SK-N-SH (cell line): Measurements from ENCODE around the gene RPL39L. TPM values are rescaled to one million over a fixed set of nuclear protein-coding genes. Genes with fewer than 3 reads are reported as not detected.

ENCODE experiments used
- CTCF ChIA-PET: fragments of 300-600, 350-600 bp; formaldehyde crosslinking; extraction: SDS; loops from one replicate; lab custom pipeline; 2021; lab: Yijun Ruan, JAX
- POLR2A ChIA-PET: fragments of 350-600 bp; sonication (Branson Sonifier 250); formaldehyde crosslinking; extraction: SDS; loops from one replicate; lab custom pipeline; 2020; ENCODE audit warnings: antibody characterized with exemption, inconsistent platforms; lab: Yijun Ruan, JAX
- DNase-seq: peaks from one replicate; pipeline ENCODE4 v3.0.0; 2012
- H2AFZ ChIP-seq: fragments of 200-600 bp; sonication (generic); 2 replicates; pipeline ENCODE4 v1.8.1; 2016; ENCODE audit warnings: antibody characterized with exemption, mild to moderate bottlenecking, low read depth
- H3F3A ChIP-seq: fragments of 200-600 bp; sonication (generic); replicated peaks from 2 replicates; pipeline ENCODE3; 2016; ENCODE audit warnings: antibody characterized with exemption, mild to moderate bottlenecking; ENCODE audit not compliant: insufficient read depth
- H3K27ac ChIP-seq, 2 experiments: fragments of 200-500 bp in 1 of 2; fragments of 200-600 bp in 1 of 2; sonication (Bioruptor generic) in 1 of 2; sonication (generic), shearing (Covaris generic) in 1 of 2; 2 replicates each; pipeline versions ENCODE4 v1.5.1 to v1.6.1; 2014 to 2016; ENCODE audit warnings: low read depth in 2 of 2, inconsistent platforms in 1 of 2, low read length in 1 of 2, mild to moderate bottlenecking in 1 of 2, mixed read lengths in 1 of 2
- H3K27me3 ChIP-seq: fragments of 200-600 bp; sonication (generic), shearing (Covaris generic); 2 replicates; pipeline ENCODE4 v1.6.1; 2016; ENCODE audit warnings: mixed run types; ENCODE audit not compliant: insufficient read depth
- H3K36me3 ChIP-seq, 2 experiments: fragments of 200-500 bp in 1 of 2; fragments of 200-600 bp in 1 of 2; sonication (Bioruptor generic) in 1 of 2; sonication (generic) in 1 of 2; replicated peaks in 1 of 2; 2 replicates each; pipeline versions ENCODE3 to v1.5.1; 2014 to 2016; ENCODE audit warnings: low read length in 1 of 2, mild to moderate bottlenecking in 1 of 2; ENCODE audit not compliant: insufficient read depth in 2 of 2, control insufficient read depth in 1 of 2
- H3K4me1 ChIP-seq, 2 experiments: fragments of 200-500 bp in 1 of 2; fragments of 200-600 bp in 1 of 2; sonication (Bioruptor generic) in 1 of 2; sonication (generic), shearing (Covaris generic) in 1 of 2; 2 replicates each; pipeline versions ENCODE4 v1.5.1 to v1.6.1; 2014 to 2016; ENCODE audit warnings: low read depth in 1 of 2, low read length in 1 of 2, mixed run types in 1 of 2; ENCODE audit not compliant: insufficient read depth in 2 of 2, control insufficient read depth in 1 of 2
- H3K4me2 ChIP-seq: fragments of 200-600 bp; sonication (generic), shearing (Covaris generic); 2 replicates; pipeline ENCODE4 v1.6.1; 2017; ENCODE audit warnings: mixed run types
- H3K4me3 ChIP-seq, 2 experiments: fragments of 200-500 bp in 1 of 2; fragments of 200-600 bp in 1 of 2; sonication (Bioruptor generic) in 1 of 2; sonication (generic), shearing (Covaris generic) in 1 of 2; 2 replicates each; pipeline versions ENCODE4 v1.5.1 to v1.8.1; 2014 to 2016; ENCODE audit warnings: low read depth in 2 of 2, inconsistent platforms in 1 of 2, low read length in 1 of 2, mild to moderate bottlenecking in 1 of 2, mixed read lengths in 1 of 2, moderate library complexity in 1 of 2
- H3K79me2 ChIP-seq: fragments of 200-600 bp; sonication (generic); 2 replicates; pipeline ENCODE4 v1.8.1; 2017; ENCODE audit warnings: mild to moderate bottlenecking; ENCODE audit not compliant: insufficient read depth
- H3K9ac ChIP-seq: fragments of 200-600 bp; sonication (generic); 2 replicates; pipeline ENCODE4 v1.6.1; 2017; ENCODE audit warnings: mixed run types
- H3K9me2 ChIP-seq: fragments of 200-600 bp; sonication (generic); 2 replicates; pipeline ENCODE4 v1.6.1; 2017; ENCODE audit warnings: mixed run types
- H3K9me3 ChIP-seq: fragments of 200-600 bp; sonication (generic); 2 replicates; pipeline ENCODE4 v1.6.1; 2017; ENCODE audit warnings: mixed run types, mild to moderate bottlenecking, moderate library complexity
- H4K20me1 ChIP-seq: fragments of 200-600 bp; sonication (generic); 2 replicates; pipeline ENCODE4 v1.6.1; 2017; ENCODE audit warnings: mild to moderate bottlenecking, mixed run types; ENCODE audit not compliant: insufficient read depth
- CTCF ChIP-seq: fragments of 200-600 bp; sonication (generic); IDR thresholded peaks from 2 replicates; pipeline ENCODE4 v1.6.1; 2017; ENCODE audit warnings: antibody characterized with exemption, mild to moderate bottlenecking, moderate library complexity
- FOSL2 ChIP-seq: IDR thresholded peaks from 2 replicates; pipeline ENCODE4 v1.4.0; 2012; ENCODE audit warnings: low read depth, mild to moderate bottlenecking, moderate library complexity, borderline replicate concordance
- GABPA ChIP-seq: IDR thresholded peaks from 2 replicates; pipeline ENCODE4 v1.4.0; 2012; ENCODE audit warnings: low read depth, mild to moderate bottlenecking
- JUND ChIP-seq: IDR thresholded peaks from 2 replicates; pipeline ENCODE4 v1.4.0; 2012
- MEF2A ChIP-seq: IDR thresholded peaks from 2 replicates; pipeline ENCODE4 v1.4.0; 2012; ENCODE audit warnings: low read depth, borderline replicate concordance
- NFIC ChIP-seq: IDR thresholded peaks from 2 replicates; pipeline ENCODE4 v1.4.0; 2012; ENCODE audit warnings: borderline replicate concordance
- RXRA ChIP-seq: IDR thresholded peaks from 2 replicates; pipeline ENCODE4 v1.4.0; 2012; ENCODE audit warnings: low read depth, mild to moderate bottlenecking, borderline replicate concordance
- SIN3A ChIP-seq: IDR thresholded peaks from 2 replicates; pipeline ENCODE4 v1.6.1; 2012; ENCODE audit warnings: low read depth, mild to moderate bottlenecking, low read length, moderate library complexity, borderline replicate concordance
- SMC3 ChIP-seq: IDR thresholded peaks from 2 replicates; pipeline ENCODE4 v1.6.1; 2012; ENCODE audit warnings: low read depth, low read length, improper control_type of control experiment
- TCF12 ChIP-seq: IDR thresholded peaks from 2 replicates; pipeline ENCODE4 v1.4.0; 2012
- TEAD4 ChIP-seq: IDR thresholded peaks from 2 replicates; pipeline ENCODE4 v1.4.0; 2012; ENCODE audit warnings: mild to moderate bottlenecking, borderline replicate concordance; ENCODE audit not compliant: insufficient read depth
- USF2 ChIP-seq: fragments of 150-350 bp; IDR thresholded peaks from 2 replicates; pipeline ENCODE4 v1.6.1; 2017; ENCODE audit warnings: antibody characterized with exemption, low read length, low read depth, borderline replicate concordance
- ZBTB33 ChIP-seq: IDR thresholded peaks from 2 replicates; pipeline ENCODE4 v1.4.0; 2012; ENCODE audit warnings: low read depth, borderline replicate concordance
- WGBS: methylation state at CpG from one replicate; pipeline ENCODE4 v1.1.6; 2017; ENCODE audit warnings: low lambda C conversion rate; 5-methylcytosine and 5-hydroxymethylcytosine counted together
- polyA plus RNA-seq, 3 experiments: library from polyadenylated mRNA; depleted of rRNA; stranded (reverse); fragments of >200 nt; gene quantifications; 2 replicates each; pipeline ENCODE4 v1.2.3, GENCODE V29; 2012
- TF ChIP-seq, protein P1 (sequence below): IDR thresholded peaks from 2 replicates; pipeline ENCODE4 v1.4.0; 2012; ENCODE audit warnings: low read depth

RPL39L gene
- polyA plus RNA-seq, 1 of the 3 experiments (the other 2 are of a cell fraction): 25.3 TPM

DNA sequence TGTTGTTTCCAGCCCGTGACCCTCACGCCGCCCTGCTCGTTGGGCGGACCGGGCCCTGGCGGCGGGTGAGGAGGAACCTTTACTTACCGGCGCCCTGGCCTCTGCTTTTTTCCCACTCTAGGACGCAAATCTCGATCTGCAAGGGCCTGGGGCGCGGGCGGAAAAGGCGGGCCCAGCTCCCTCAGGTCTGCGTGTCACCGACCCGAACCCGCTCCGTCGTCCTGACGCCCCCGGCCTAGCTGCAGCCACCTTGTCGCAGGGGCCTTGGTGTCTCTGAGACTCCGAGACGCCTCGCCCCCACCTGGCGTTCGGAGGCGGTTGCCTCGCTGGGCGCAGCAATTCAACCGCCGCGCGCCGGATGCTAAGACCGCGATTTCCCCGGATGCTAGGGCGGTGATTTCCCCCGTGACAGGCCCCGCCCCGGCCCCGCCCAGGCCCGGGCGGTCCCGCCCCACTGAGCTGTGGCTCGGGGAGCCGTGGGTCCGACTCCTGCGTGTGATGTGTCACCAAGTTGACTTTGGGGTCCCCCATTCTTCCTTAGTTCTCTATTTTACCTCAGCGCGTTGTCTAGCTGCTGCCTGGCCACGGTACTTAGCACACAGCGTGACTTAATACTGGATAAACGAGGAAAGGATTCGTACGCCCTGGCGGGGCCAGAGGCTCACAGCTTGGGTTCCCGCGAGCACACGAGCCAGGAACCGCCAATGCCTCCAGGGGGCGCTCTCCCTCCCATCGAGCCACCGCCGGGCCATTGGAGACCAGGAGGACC is at the start of gene RPL39L (continued):
- peak; percentile 97 for TF ChIP-seq CTCF
- no peak for TF ChIP-seq TEAD4
- peak; percentile 47 for TF ChIP-seq SMC3
- TF ChIP-seq MEF2A: no peak
- TF ChIP-seq NFIC: no peak
- TF ChIP-seq USF2: no peak
- peak; percentile 52; the same call in 1 of the 2 replicates for TF ChIP-seq ZBTB33
- no peak for TF ChIP-seq TCF12

GRCh38 chr3:187188931-187189330 is 49.6 kb upstream of the RPL39L start:
- DNase-seq: no peak
- CTCF ChIA-PET: interaction anchor here (1.0 kb wide), 1 partner anchor 24 kb away, joined by 3 read pairs; no protein-coding TSS in a partner anchor
- H3K9me3 ChIP-seq: no peaks in the 10 kb centered on the region
- H3K4me2 ChIP-seq: no peak overlapping the region
- 5% methylated on average over 2 of the region's 2 CpGs for WGBS
- no peak overlapping the region for H2AFZ ChIP-seq
- H4K20me1 ChIP-seq: no peaks in the 10 kb centered on the region
- H3K36me3 ChIP-seq: no peaks in the 10 kb centered on the region
- H3K4me3 ChIP-seq: no peak overlapping the region
- H3K4me1 ChIP-seq: no peaks in the 10 kb centered on the region
- no peak overlapping the region for H3K9ac ChIP-seq
- H3K27ac ChIP-seq: no peak overlapping the region
- no peaks in the 10 kb centered on the region for H3F3A ChIP-seq
- H3K27me3 ChIP-seq: no peaks in the 10 kb centered on the region
- no peaks in the 10 kb centered on the region for H3K9me2 ChIP-seq
- H3K79me2 ChIP-seq: no peaks in the 10 kb centered on the region
- POLR2A ChIA-PET: no interaction called here
- TF ChIP-seq ZBTB33 (no peak), JUND (no peak), RXRA (no peak), GABPA (no peak), FOSL2 (no peak), SIN3A (no peak), SMC3 (no peak)
- TF ChIP-seq, protein P1, sequence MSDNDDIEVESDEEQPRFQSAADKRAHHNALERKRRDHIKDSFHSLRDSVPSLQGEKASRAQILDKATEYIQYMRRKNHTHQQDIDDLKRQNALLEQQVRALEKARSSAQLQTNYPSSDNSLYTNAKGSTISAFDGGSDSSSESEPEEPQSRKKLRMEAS: no peak
